Activated CD8-positive, alpha-beta T cell treated with anti-CD3 and anti-CD28 coated beads for 36 hours (primary cell): Measurements from ENCODE around the gene AKAP9. TPM values are rescaled to one million over a fixed set of nuclear protein-coding genes. Genes with fewer than 3 reads are reported as not detected.

Experiments
- ATAC-seq: fragments of 200-7000 bp; cut with Tn5 transposase; one replicate; pipeline ENCODE4 v1.10.0; 2021; ENCODE audit warnings: mild to moderate bottlenecking, moderate library complexity
- CTCF ChIA-PET: fragments of 350-600 bp; sonication (Branson Sonifier 250); formaldehyde crosslinking; loops from one replicate; lab custom pipeline; 2021; ENCODE audit warnings: antibody characterized with exemption; lab: Charles Lee
- POLR2A ChIA-PET: fragments of 350-600 bp; sonication (Branson Sonifier 250); formaldehyde crosslinking; loops from one replicate; lab custom pipeline; 2021; ENCODE audit warnings: antibody characterized with exemption; lab: Charles Lee
- DNase-seq: peaks from one replicate; pipeline ENCODE4 v3.0.0-alpha.2; 2020
- H3K27ac Mint-ChIP-seq: one replicate; pipeline ENCODE4 v1.8.0; 2021; ENCODE audit warnings: mild to moderate bottlenecking, mixed read lengths
- H3K27me3 Mint-ChIP-seq: one replicate; pipeline ENCODE4 v1.8.0; 2021; ENCODE audit warnings: mixed read lengths
- H3K36me3 Mint-ChIP-seq: one replicate; pipeline ENCODE4 v1.8.0; 2021; ENCODE audit warnings: low read depth, mixed read lengths
- H3K4me1 Mint-ChIP-seq: one replicate; pipeline ENCODE4 v1.8.0; 2021; ENCODE audit warnings: low read depth, mixed read lengths
- H3K4me3 Mint-ChIP-seq: one replicate; pipeline ENCODE4 v1.8.0; 2021; ENCODE audit warnings: mild to moderate bottlenecking, moderate library complexity, mixed read lengths
- H3K9me3 Mint-ChIP-seq: one replicate; pipeline ENCODE4 v1.8.0; 2021; ENCODE audit warnings: mixed read lengths
- CTCF ChIP-seq: fragments of 200-600 bp; IDR thresholded peaks from one replicate; pipeline ENCODE4 v1.8.0; 2022; ENCODE audit warnings: antibody characterized with exemption, mild to moderate bottlenecking
- intact Hi-C: fragments of 100-400 bp; cut with micrococcal nuclease; formaldehyde crosslinking; loops from one replicate; pipeline ENCODE4 v1.10.0; 2022
- total RNA-seq, 2 experiments: library from RNA; stranded (reverse); gene quantifications; one replicate each; pipeline ENCODE4 v1.2.3, GENCODE V29; 2021

Gene AKAP9
- total RNA-seq, 2 experiments from 2014 or later = 24.8 to 28.4 TPM

- ChIA-PET POLR2A (no interaction called here), CTCF (interaction anchor here (0.6 to 1.3 kb wide), 2 partner anchors 18 to 69 kb away, joined by 3 read pairs; partner anchors contain the start of gene MTERF1)
- H3K4me1 Mint-ChIP-seq = no peaks in the 10 kb centered on the region
- ATAC-seq = no peak
- intact Hi-C loops = no loop called here
- H3K27me3 Mint-ChIP-seq = peaks cover 4% of the 10 kb centered on the region
- H3K9me3 Mint-ChIP-seq = no peaks in the 10 kb centered on the region
- no peaks in the 10 kb centered on the region for H3K36me3 Mint-ChIP-seq
- no peak for TF ChIP-seq CTCF
- H3K4me3 Mint-ChIP-seq = no peak overlapping the region
- DNase-seq = no peak
- H3K27ac Mint-ChIP-seq = no peak overlapping the region
These were observed 42.2 kb upstream of the AKAP9 start for GRCh38 chr7:91898240-91898992.

GRCh38 chr7:91899563-91899962 lies 41.1 kb upstream of the AKAP9 start:
- ChIA-PET POLR2A (no interaction called here), CTCF (no interaction called here)
- H3K27ac Mint-ChIP-seq = no peak overlapping the region
- H3K9me3 Mint-ChIP-seq = no peaks in the 10 kb centered on the region
- no peak overlapping the region for H3K4me3 Mint-ChIP-seq
- ATAC-seq (no peak), DNase-seq (no peak)
- H3K4me1 Mint-ChIP-seq = no peaks in the 10 kb centered on the region
- intact Hi-C loops = no loop called here
- no peaks in the 10 kb centered on the region for H3K36me3 Mint-ChIP-seq
- peaks cover 3% of the 10 kb centered on the region for H3K27me3 Mint-ChIP-seq
- TF ChIP-seq CTCF = no peak

- intact Hi-C loops = no loop called here
These were observed 30.5 kb upstream of the AKAP9 start for GRCh38 chr7:91910171-91910570.

GRCh38 chr7:91911121-91911520 lies 29.5 kb upstream of the AKAP9 start:
- H3K4me3 Mint-ChIP-seq = no peak overlapping the region
- H3K36me3 Mint-ChIP-seq = no peaks in the 10 kb centered on the region
- CTCF ChIA-PET = no interaction called here
- H3K27ac Mint-ChIP-seq = no peak overlapping the region
- TF ChIP-seq CTCF = no peak
- H3K27me3 Mint-ChIP-seq = peaks cover 6% of the 10 kb centered on the region
- H3K4me1 Mint-ChIP-seq = peaks cover 3% of the 10 kb centered on the region
- DNase-seq (no peak), ATAC-seq (no peak)
- H3K9me3 Mint-ChIP-seq = peaks cover 1% of the 10 kb centered on the region
- intact Hi-C loops = no loop called here
- POLR2A ChIA-PET = no interaction called here

More at GRCh38 chr7:91910171-91910570, 30.5 kb upstream of the AKAP9 start:
- no peak overlapping the region for H3K27ac Mint-ChIP-seq
- TF ChIP-seq CTCF = no peak
- no peaks in the 10 kb centered on the region for H3K36me3 Mint-ChIP-seq
- H3K4me1 Mint-ChIP-seq = peaks cover 3% of the 10 kb centered on the region
- peaks cover 1% of the 10 kb centered on the region for H3K9me3 Mint-ChIP-seq
- ChIA-PET CTCF (no interaction called here), POLR2A (no interaction called here)
- no peak overlapping the region for H3K4me3 Mint-ChIP-seq
- ATAC-seq = no peak
- no peak for DNase-seq
- H3K27me3 Mint-ChIP-seq = peaks cover 6% of the 10 kb centered on the region

- ATAC-seq (no peak), DNase-seq (no peak)
- Mint-ChIP-seq H3K4me3 (no peak overlapping the region), H3K36me3 (no peaks in the 10 kb centered on the region), H3K27ac (no peak overlapping the region), H3K27me3 (peaks cover 6% of the 10 kb centered on the region), H3K9me3 (peaks cover 1% of the 10 kb centered on the region), H3K4me1 (peaks cover 3% of the 10 kb centered on the region)
- ChIA-PET POLR2A (interaction anchor here (1.2 kb wide), 1 partner anchor 21 kb away, joined by 3 read pairs; no protein-coding TSS in a partner anchor), CTCF (interaction anchor here (0.9 kb wide), 1 partner anchor 15 kb away, joined by 3 read pairs; no protein-coding TSS in a partner anchor)
- intact Hi-C loops = no loop called here
- no peak for TF ChIP-seq CTCF
These were observed 28.2 kb upstream of the AKAP9 start for GRCh38 chr7:91912494-91912893.
